ENCODE results near the gene TJAP1.

TJAP1 gene

GRCh38 chr6:43477235-43478007 is at the start of gene TJAP1:
TJAP1 (plus strand) TSS chr6:43477570; CDS start chr6:43499002, 21,432 bp downstream.
- DNase-seq = peak; percentile 87

- DNase-seq = no peak
Observed at GRCh38 chr6:43428112-43428570, 49.2 kb upstream of the TJAP1 start.

GRCh38 chr6:43428874-43429273 is 48.5 kb upstream of the TJAP1 start:
- DNase-seq = no peak

- DNase-seq = no peak
Observed at GRCh38 chr6:43432009-43432945, 45.1 kb upstream of the TJAP1 start.

GRCh38 chr6:43433148-43433547 is 44.2 kb upstream of the TJAP1 start:
- DNase-seq = no peak

- no peak for DNase-seq
Observed at GRCh38 chr6:43434001-43434840, 43.1 kb upstream of the TJAP1 start.

- DNase-seq = no peak
Observed at GRCh38 chr6:43434943-43435342, 42.4 kb upstream of the TJAP1 start.

- DNase-seq = no peak
Observed at GRCh38 chr6:43435682-43436437, 41.5 kb upstream of the TJAP1 start.

- DNase-seq = no peak
Observed at GRCh38 chr6:43436577-43437282, 40.6 kb upstream of the TJAP1 start.

- no peak for DNase-seq
Observed at GRCh38 chr6:43437700-43438099, 39.7 kb upstream of the TJAP1 start.

- DNase-seq = no peak
Observed at GRCh38 chr6:43442935-43443334, 34.4 kb upstream of the TJAP1 start.

- no peak for DNase-seq
Observed at GRCh38 chr6:43444036-43444435, 33.3 kb upstream of the TJAP1 start.

GRCh38 chr6:43444582-43444981 is 32.8 kb upstream of the TJAP1 start:
- no peak for DNase-seq

GRCh38 chr6:43445576-43445975 is 31.8 kb upstream of the TJAP1 start:
- DNase-seq = peak; percentile 6

- DNase-seq = no peak
Observed at GRCh38 chr6:43447604-43448003, 29.8 kb upstream of the TJAP1 start.

- no peak for DNase-seq
Observed at GRCh38 chr6:43448916-43449315, 28.5 kb upstream of the TJAP1 start.

- no peak for DNase-seq
Observed at GRCh38 chr6:43450699-43451131, 26.7 kb upstream of the TJAP1 start.

- no peak for DNase-seq
Observed at GRCh38 chr6:43451348-43451747, 26.0 kb upstream of the TJAP1 start.

- no peak for DNase-seq
Observed at GRCh38 chr6:43451939-43452338, 25.4 kb upstream of the TJAP1 start.

GRCh38 chr6:43452896-43453295 is 24.5 kb upstream of the TJAP1 start:
- DNase-seq = no peak

GRCh38 chr6:43453831-43454230 is 23.5 kb upstream of the TJAP1 start:
- DNase-seq = no peak

Data from 8988T (cell line).